SU-DHL-6 (cell line): ENCODE measurements around the gene FBN2.

ENCODE experiments used
- H2AFZ ChIP-seq: fragments of 200-600 bp; sonication (generic); 2 replicates; pipeline ENCODE4 v1.6.1; 2014; ENCODE audit warnings: low read depth, mild to moderate bottlenecking, moderate library complexity, mixed read lengths, antibody characterized with exemption, low read length; ENCODE audit not compliant: severe bottlenecking
- H3F3A ChIP-seq: fragments of 200-600 bp; shearing (Covaris generic); 2 replicates; pipeline ENCODE4 v1.6.0; 2016; ENCODE audit warnings: antibody characterized with exemption, mild to moderate bottlenecking; ENCODE audit not compliant: insufficient read depth
- H3K27ac ChIP-seq: fragments of 200-600 bp; sonication (generic); 2 replicates; pipeline ENCODE4 v1.5.1; 2016; ENCODE audit warnings: low read depth, mild to moderate bottlenecking, low read length, moderate library complexity, mixed read lengths
- H3K27me3 ChIP-seq: fragments of 200-600 bp; sonication (generic), shearing (Covaris generic); 2 replicates; pipeline ENCODE4 v1.6.0; 2014; ENCODE audit warnings: mild to moderate bottlenecking, low read length
- H3K36me3 ChIP-seq: fragments of 200-600 bp; sonication (generic); 2 replicates; pipeline ENCODE4 v1.6.1; 2014; ENCODE audit warnings: mild to moderate bottlenecking, low read length, mixed read lengths
- H3K4me2 ChIP-seq: fragments of 300-600, 200-600 bp; shearing (Covaris generic), sonication (generic); 2 replicates; pipeline ENCODE4 v1.6.0; 2014; ENCODE audit warnings: low read length, low read depth, mild to moderate bottlenecking; ENCODE audit not compliant: poor library complexity, severe bottlenecking
- H3K4me3 ChIP-seq: fragments of 200-600 bp; sonication (generic); 2 replicates; pipeline ENCODE4 v1.5.1; 2014; ENCODE audit warnings: antibody characterized with exemption, low read length, mild to moderate bottlenecking, mixed read lengths; ENCODE audit not compliant: insufficient read depth, poor library complexity, severe bottlenecking
- H3K79me2 ChIP-seq: fragments of 200-600 bp; sonication (generic); 2 replicates; pipeline ENCODE4 v1.6.1; 2014; ENCODE audit warnings: mild to moderate bottlenecking, low read length, moderate library complexity; ENCODE audit not compliant: insufficient read depth
- H3K9ac ChIP-seq: fragments of 200-600 bp; sonication (generic); 2 replicates; pipeline ENCODE4 v1.7.0; 2014; ENCODE audit warnings: mild to moderate bottlenecking, low read length
- H3K9me2 ChIP-seq: fragments of 200-600 bp; sonication (generic); replicated peaks from 2 replicates; pipeline ENCODE4 v1.6.1; 2014; ENCODE audit warnings: low read length; ENCODE audit not compliant: insufficient read depth
- H3K9me3 ChIP-seq: fragments of 200-600 bp; sonication (generic); 2 replicates; pipeline ENCODE4 v1.6.1; 2014; ENCODE audit warnings: low read length, mixed read lengths; ENCODE audit not compliant: insufficient read depth
- H4K20me1 ChIP-seq: fragments of 200-600 bp; sonication (generic); 2 replicates; pipeline ENCODE4 v1.6.1; 2014; ENCODE audit warnings: low read depth, mild to moderate bottlenecking, antibody characterized with exemption, low read length, moderate library complexity, mixed read lengths
- EZH2phosphoT487 ChIP-seq: fragments of 200-600 bp; sonication (generic), shearing (Covaris generic); conservative IDR thresholded peaks from 2 replicates; pipeline ENCODE4 v1.6.1; 2018; ENCODE audit warnings: mild to moderate bottlenecking, antibody characterized with exemption, low read length, moderate library complexity, mixed read lengths
- TF ChIP-seq, protein P1 (sequence below): fragments of 200-600 bp; sonication (generic); IDR thresholded peaks from one replicate; pipeline ENCODE4 v1.5.1; 2017; ENCODE audit warnings: antibody characterized with exemption, mild to moderate bottlenecking, low read length, moderate library complexity; ENCODE audit not compliant: insufficient read depth, poor library complexity, severe bottlenecking

Gene FBN2

DNA sequence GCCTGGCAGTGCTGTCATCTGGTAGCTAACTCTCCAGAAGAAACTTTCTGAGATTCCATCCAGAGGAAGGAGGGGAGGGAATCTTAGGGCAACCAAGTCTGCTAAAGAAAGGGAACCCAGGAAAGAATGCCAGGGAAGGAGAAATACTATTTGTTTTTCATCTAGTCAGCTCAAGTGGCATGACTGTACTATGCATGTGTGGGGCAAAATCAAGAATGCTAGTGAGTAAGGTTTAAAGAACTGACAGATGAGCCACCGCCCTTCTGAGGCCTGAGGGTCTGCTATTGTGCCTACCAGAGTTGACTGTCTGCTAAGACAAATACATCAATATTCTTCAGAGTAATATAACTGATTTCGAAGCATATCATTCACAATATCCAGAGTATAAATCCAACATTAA lies 250.3 kb downstream of the FBN2 start:
- Histone ChIP-seq H3K79me2 (no peaks in the 10 kb centered on the region), H3K36me3 (no peaks in the 10 kb centered on the region), H3K27ac (no peak overlapping the region), H3K9me3 (no peaks in the 10 kb centered on the region), H3K4me3 (no peak overlapping the region), H3K4me2 (no peak overlapping the region), H3K9ac (no peak overlapping the region), H4K20me1 (no peaks in the 10 kb centered on the region), H3K27me3 (no peaks in the 10 kb centered on the region), H3F3A (no peaks in the 10 kb centered on the region), H3K9me2 (no peaks in the 10 kb centered on the region), H2AFZ (no peak overlapping the region)
- no peak for TF ChIP-seq EZH2phosphoT487
- TF ChIP-seq, protein P1, sequence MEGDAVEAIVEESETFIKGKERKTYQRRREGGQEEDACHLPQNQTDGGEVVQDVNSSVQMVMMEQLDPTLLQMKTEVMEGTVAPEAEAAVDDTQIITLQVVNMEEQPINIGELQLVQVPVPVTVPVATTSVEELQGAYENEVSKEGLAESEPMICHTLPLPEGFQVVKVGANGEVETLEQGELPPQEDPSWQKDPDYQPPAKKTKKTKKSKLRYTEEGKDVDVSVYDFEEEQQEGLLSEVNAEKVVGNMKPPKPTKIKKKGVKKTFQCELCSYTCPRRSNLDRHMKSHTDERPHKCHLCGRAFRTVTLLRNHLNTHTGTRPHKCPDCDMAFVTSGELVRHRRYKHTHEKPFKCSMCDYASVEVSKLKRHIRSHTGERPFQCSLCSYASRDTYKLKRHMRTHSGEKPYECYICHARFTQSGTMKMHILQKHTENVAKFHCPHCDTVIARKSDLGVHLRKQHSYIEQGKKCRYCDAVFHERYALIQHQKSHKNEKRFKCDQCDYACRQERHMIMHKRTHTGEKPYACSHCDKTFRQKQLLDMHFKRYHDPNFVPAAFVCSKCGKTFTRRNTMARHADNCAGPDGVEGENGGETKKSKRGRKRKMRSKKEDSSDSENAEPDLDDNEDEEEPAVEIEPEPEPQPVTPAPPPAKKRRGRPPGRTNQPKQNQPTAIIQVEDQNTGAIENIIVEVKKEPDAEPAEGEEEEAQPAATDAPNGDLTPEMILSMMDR: no peak

DNA sequence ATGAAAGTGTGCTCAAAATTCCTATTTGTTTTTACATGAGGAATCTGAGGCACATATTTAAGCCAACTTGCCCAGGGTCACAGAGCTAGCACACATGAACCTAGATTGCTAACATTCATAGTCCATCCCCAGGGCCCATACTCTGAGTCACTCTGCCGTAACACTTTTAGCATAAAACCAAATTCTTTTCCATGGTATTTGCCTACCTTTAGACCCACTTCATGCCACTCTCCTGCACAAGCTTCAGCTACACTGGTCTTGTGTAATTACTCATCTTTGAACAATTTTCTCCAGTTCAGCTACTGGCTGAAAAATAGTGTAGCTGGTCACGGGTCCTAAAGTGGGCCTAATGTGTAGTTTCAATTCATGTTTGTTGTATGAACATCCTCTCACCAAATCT lies 253.8 kb downstream of the FBN2 start:
- Histone ChIP-seq H3K4me2 (no peak overlapping the region), H3F3A (no peaks in the 10 kb centered on the region), H4K20me1 (no peaks in the 10 kb centered on the region), H3K27ac (no peak overlapping the region), H3K27me3 (no peaks in the 10 kb centered on the region), H2AFZ (no peak overlapping the region), H3K79me2 (no peaks in the 10 kb centered on the region), H3K9ac (no peak overlapping the region), H3K9me2 (no peaks in the 10 kb centered on the region), H3K36me3 (no peaks in the 10 kb centered on the region), H3K9me3 (no peaks in the 10 kb centered on the region), H3K4me3 (no peak overlapping the region)
- TF ChIP-seq, protein P1: no peak
- no peak for TF ChIP-seq EZH2phosphoT487

DNA sequence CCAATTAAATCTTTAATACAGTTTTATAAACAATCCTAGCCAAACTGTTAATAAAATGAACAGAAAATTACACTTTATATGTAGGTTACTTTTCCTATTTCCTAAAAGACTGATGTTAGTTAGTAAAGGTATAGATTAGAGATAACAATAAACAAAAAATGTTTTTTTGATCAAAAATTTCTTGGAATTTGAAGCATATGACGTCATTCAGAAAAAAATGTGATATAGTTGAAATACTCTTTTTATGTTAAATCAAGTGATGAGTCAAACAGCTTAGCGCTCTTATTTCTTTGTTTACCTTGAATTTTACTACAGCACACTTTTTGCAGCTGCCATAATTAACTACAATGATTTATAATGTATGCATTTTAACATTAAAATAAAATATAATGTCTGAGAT lies 258.7 kb downstream of the FBN2 start:
- no peaks in the 10 kb centered on the region for H3K27me3 ChIP-seq
- no peaks in the 10 kb centered on the region for H3F3A ChIP-seq
- H3K27ac ChIP-seq: no peak overlapping the region
- H3K9ac ChIP-seq: no peak overlapping the region
- H2AFZ ChIP-seq: no peak overlapping the region
- no peaks in the 10 kb centered on the region for H3K79me2 ChIP-seq
- no peak overlapping the region for H3K4me2 ChIP-seq
- H4K20me1 ChIP-seq: no peaks in the 10 kb centered on the region
- no peak overlapping the region for H3K4me3 ChIP-seq
- TF ChIP-seq, protein P1: no peak
- no peak for TF ChIP-seq EZH2phosphoT487
- H3K9me2 ChIP-seq: no peaks in the 10 kb centered on the region
- H3K36me3 ChIP-seq: no peaks in the 10 kb centered on the region
- H3K9me3 ChIP-seq: no peaks in the 10 kb centered on the region
